WTC11 (cell line): Measurements from ENCODE around the gene FYCO1. TPM values are rescaled to one million over a fixed set of nuclear protein-coding genes. Genes with fewer than 3 reads are reported as not detected.

Experiments used
- ATAC-seq: fragments of 200-7000 bp; cut with Tn5 transposase; 2 replicates; pipeline ENCODE4 v1.10.0; 2021; ENCODE audit warnings: mild to moderate bottlenecking, moderate library complexity
- CTCF ChIA-PET: fragments of 300-600 bp; sonication (Branson Sonifier 250); formaldehyde crosslinking; loops from one replicate; lab custom pipeline; 2021; ENCODE audit warnings: antibody characterized with exemption; lab: Charles Lee
- POLR2A ChIA-PET: fragments of 350-600 bp; sonication (Branson Sonifier 250); formaldehyde crosslinking; loops from one replicate; lab custom pipeline; 2021; ENCODE audit warnings: antibody characterized with exemption; lab: Charles Lee
- DNase-seq: peaks from one replicate; pipeline ENCODE4 v3.0.0; 2021; ENCODE audit warnings: low spot score
- H3K27ac Mint-ChIP-seq: 2 replicates; pipeline ENCODE4 v1.8.0; 2021; ENCODE audit warnings: mixed read lengths
- H3K27me3 Mint-ChIP-seq: 2 replicates; pipeline ENCODE4 v1.8.0; 2021; ENCODE audit warnings: low read depth, mild to moderate bottlenecking, moderate library complexity, mixed read lengths
- H3K36me3 Mint-ChIP-seq: 2 replicates; pipeline ENCODE4 v1.8.0; 2021; ENCODE audit warnings: mixed read lengths
- H3K4me1 Mint-ChIP-seq: 2 replicates; pipeline ENCODE4 v1.8.0; 2022; ENCODE audit warnings: mixed read lengths
- H3K4me3 Mint-ChIP-seq: 2 replicates; pipeline ENCODE4 v1.8.0; 2021; ENCODE audit warnings: mild to moderate bottlenecking, moderate library complexity, mixed read lengths
- H3K9me3 Mint-ChIP-seq: 2 replicates; pipeline ENCODE4 v1.8.0; 2021; ENCODE audit warnings: mixed read lengths
- AFF4 ChIP-seq: sonication (generic); formaldehyde crosslinking; IDR thresholded peaks from 2 replicates; pipeline ENCODE4 v1.8.1; 2023; ENCODE audit warnings: mild to moderate bottlenecking, missing genetic modification reagents, borderline replicate concordance
- ARID4B ChIP-seq: sonication (generic); formaldehyde crosslinking; IDR thresholded peaks from 2 replicates; pipeline ENCODE4 v1.8.0; 2023; ENCODE audit warnings: missing genetic modification reagents, mild to moderate bottlenecking, borderline replicate concordance
- CDX4 ChIP-seq: fragments of 250-450 bp; sonication (Bioruptor Pico); IDR thresholded peaks from 2 replicates; pipeline ENCODE4 v1.9.0; 2021; ENCODE audit warnings: moderate library complexity, mild to moderate bottlenecking, inconsistent platforms, borderline replicate concordance
- GABPB1 ChIP-seq: sonication (generic); formaldehyde crosslinking; IDR thresholded peaks from 2 replicates; pipeline ENCODE4 v1.8.1; 2023; ENCODE audit warnings: mild to moderate bottlenecking, missing genetic modification reagents
- IRF1 ChIP-seq: sonication (generic); formaldehyde crosslinking; IDR thresholded peaks from 2 replicates; pipeline ENCODE4 v1.8.0; 2023; ENCODE audit warnings: missing genetic modification reagents
- IRF2 ChIP-seq: sonication (generic); formaldehyde crosslinking; IDR thresholded peaks from 2 replicates; pipeline ENCODE4 v1.8.0; 2022; ENCODE audit warnings: low read depth, missing genetic modification reagents, borderline replicate concordance
- JAZF1 ChIP-seq: fragments of 250-450 bp; sonication (Bioruptor Pico); IDR thresholded peaks from 2 replicates; pipeline ENCODE4 v1.9.0; 2021; ENCODE audit warnings: moderate library complexity, mild to moderate bottlenecking, inconsistent platforms
- USF2 ChIP-seq: sonication (generic); formaldehyde crosslinking; IDR thresholded peaks from 2 replicates; pipeline ENCODE4 v1.8.1; 2023; ENCODE audit warnings: mild to moderate bottlenecking, missing genetic modification reagents, moderate library complexity
- ZNF281 ChIP-seq: sonication (generic); formaldehyde crosslinking; IDR thresholded peaks from 2 replicates; pipeline ENCODE4 v1.8.0; 2023; ENCODE audit warnings: mild to moderate bottlenecking, missing genetic modification reagents
- ZNF512 ChIP-seq: sonication (generic); formaldehyde crosslinking; IDR thresholded peaks from 2 replicates; pipeline ENCODE4 v1.8.1; 2022; ENCODE audit warnings: missing genetic modification reagents, borderline replicate concordance
- total RNA-seq: library from RNA; stranded (reverse); gene quantifications from 3 replicates; pipeline ENCODE4 v1.2.3, GENCODE V29; 2021

Gene FYCO1
- total RNA-seq, 1 experiment from 2014 or later: 13.9 TPM

GRCh38 chr3:45980229-45980813 is 15.3 kb downstream of the FYCO1 start (continued):
- no peak for TF ChIP-seq USF2 (CRISPR knock-in tag)
- TF ChIP-seq ZNF281 (CRISPR knock-in tag): no peak

- no peak for TF ChIP-seq GABPB1 (CRISPR knock-in tag)
- no peak for TF ChIP-seq IRF1 (CRISPR knock-in tag)
- TF ChIP-seq JAZF1: no peak
- TF ChIP-seq ARID4B (CRISPR knock-in tag): no peak
- no peak for TF ChIP-seq CDX4 (CRISPR knock-in tag)
- no peak for TF ChIP-seq IRF2
- Mint-ChIP-seq H3K9me3 (no peaks in the 10 kb centered on the region), H3K36me3 (peaks cover 72% of the 10 kb centered on the region), H3K27ac (no peak overlapping the region), H3K4me1 (no peaks in the 10 kb centered on the region), H3K4me3 (no peak overlapping the region), H3K27me3 (no peaks in the 10 kb centered on the region)
- CTCF ChIA-PET: no interaction called here
- DNase-seq (no peak), ATAC-seq (no peak)
- POLR2A ChIA-PET: no interaction called here
These were observed 16.2 kb downstream of the FYCO1 start for GRCh38 chr3:45979378-45979777.

GRCh38 chr3:45978006-45978761 is 17.4 kb downstream of the FYCO1 start:
- Mint-ChIP-seq H3K4me3 (no peak overlapping the region), H3K27me3 (no peaks in the 10 kb centered on the region), H3K4me1 (no peaks in the 10 kb centered on the region), H3K36me3 (peaks cover 61% of the 10 kb centered on the region), H3K9me3 (no peaks in the 10 kb centered on the region), H3K27ac (no peak overlapping the region)
- ChIA-PET CTCF (no interaction called here), POLR2A (no interaction called here)
- TF ChIP-seq AFF4 (CRISPR knock-in tag) (no peak), ZNF512 (CRISPR knock-in tag) (no peak)
- ATAC-seq (no peak), DNase-seq (no peak)
